ENCODE results near the gene EPOP.
"Not testable (repeated sequence)": the region's sequence is repeated elsewhere in the genome, so short reads cannot be mapped to it uniquely, and the experiment has no call there.

Gene EPOP

DNA sequence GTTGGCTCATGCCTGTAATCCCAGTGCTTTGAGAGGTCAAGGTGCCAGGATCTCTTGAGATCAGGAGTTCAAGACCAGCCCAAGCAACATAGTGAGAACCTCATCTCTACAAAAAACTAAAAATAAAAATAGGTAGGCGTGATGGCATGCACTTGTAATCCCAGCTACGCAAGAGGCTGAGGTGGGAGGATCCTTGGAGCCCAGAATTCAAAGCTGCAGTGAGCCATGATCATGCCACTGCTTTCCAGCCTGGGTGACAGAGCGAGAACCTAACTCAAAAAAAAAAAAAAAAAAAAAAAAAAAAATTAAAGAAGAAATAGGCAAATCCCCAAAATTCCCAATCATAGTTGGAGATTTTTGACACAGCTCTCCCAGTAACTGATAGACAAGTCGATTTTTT is 36.8 kb downstream of the EPOP start:
- DNase-seq: no peak

DNA sequence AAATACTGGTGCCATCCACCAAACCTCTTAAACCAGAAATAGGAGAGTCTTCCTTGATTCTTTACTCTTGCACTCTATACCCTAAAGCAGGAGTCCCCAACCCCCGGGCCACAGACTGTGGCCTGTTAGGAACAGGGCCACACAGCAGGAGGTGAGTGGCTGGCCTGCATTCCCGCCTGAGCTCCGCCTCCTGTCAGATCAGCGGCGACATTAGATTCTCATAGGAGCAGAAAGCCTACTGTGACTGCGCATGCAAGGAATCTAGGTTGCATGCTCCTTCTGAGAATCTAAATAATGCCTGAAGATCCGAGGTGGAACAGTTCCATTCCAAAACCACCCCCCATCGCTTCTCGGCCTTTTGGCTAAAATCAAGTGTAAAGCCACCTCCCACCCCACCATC is 38.7 kb downstream of the EPOP start:
- no peak for DNase-seq

DNA sequence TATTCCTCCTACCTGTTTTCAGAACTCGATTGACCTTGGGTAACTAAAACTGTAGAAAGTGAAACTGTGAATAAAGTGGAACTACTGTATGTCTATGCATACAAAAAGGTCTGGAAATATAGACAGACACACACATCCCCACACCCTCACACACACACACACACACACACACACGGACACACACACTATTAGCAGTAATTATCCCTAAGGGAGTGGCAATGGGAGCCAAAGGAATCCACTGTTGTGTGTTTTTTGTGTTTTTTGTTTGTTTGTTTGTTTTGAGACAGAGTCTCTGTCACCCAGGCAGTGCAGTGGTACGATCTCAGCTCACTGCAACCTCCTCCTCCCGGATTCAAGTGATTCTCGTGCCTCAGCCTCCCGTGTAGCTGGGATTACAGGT is 42.4 kb downstream of the EPOP start:
- no peak for DNase-seq

DNA sequence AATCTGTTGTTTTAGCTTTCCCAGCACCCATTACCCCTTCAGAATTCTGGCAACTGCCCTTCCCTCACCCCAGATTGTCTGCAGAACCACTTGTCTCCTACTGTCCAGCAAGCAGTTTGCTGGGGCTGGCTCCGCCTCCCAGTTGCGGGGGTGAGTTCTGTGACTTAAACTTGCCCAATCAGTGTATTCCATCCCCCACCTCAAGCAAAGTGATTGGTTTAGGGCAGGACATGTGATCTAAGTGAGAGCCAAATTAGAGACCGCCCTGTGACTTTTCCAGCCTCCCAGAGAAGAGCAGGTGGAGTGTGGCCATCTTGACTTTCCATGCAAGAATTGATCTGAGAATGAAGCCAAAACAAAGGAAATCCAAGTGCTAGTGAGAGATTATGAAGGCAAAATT is 46.3 kb downstream of the EPOP start:
- DNase-seq: peak in 1 of 2 experiments; percentile 16

DNA sequence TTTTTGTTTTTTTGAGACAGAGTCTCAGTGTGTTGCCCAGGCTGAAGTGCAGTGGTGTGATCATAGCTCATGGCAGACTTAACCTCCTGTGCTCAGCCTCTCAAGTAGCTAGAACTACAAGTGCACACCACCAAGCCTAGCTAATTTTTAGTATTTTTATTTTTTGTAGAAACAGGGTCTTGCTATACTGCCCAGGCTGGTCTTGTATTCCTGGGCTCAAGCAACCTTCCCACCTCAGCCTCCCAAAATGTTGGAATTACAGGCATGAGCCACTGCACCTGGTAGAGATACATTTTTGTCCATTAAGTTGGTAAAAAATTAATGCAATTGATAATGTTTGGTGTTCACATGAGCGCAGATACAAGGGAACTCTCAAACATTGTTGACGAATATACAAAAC is 46.8 kb downstream of the EPOP start:
- DNase-seq: no peak

DNA sequence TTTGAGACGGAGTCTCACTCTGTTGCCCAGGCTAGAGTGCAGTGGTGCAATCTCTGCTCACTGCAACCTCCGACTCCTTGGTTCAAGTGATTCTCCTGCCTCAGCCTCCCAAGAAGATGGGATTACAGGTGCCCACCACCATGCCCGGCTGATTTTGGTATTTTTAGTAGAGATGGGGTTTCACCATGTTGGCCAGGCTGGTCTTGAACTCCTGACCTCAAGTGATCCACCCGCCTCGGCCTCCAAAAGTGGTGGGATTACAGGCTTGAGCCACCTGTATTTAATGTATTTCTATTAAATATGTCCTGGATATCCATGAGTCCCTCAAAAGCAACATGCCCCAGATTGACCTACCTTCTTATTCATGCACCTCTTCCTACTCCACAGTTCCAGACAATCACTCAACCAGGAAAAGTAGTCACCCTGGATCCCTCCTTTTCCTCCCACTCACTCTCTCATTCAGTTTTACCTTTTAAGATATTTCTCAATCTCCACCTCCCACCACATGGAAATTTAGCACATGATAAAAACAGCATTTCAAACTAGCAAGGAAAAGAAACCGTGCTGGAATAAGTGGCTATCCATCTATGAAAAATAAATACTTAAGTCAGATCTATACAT is 48.0 kb downstream of the EPOP start:
- DNase-seq: not testable (repeated sequence)

DNA sequence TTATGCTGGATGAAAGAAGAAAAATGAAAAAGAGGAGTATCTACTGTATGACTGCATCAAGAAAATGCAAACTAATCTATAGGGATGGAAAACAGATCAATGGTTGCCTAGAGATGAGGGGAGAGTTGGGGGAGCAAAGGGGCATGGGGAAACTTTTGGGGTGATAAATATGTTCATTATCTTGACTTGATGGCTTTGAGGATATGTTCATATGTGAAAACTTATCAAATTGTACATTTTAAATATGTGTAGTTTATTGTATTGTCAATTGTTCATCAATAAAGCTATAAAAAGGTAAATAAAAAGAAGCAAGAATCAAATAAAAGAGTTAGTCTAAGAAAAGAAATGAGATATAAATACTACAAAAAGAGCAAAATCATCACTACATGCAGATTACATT is 49.3 kb downstream of the EPOP start:
- no peak for DNase-seq

DNA sequence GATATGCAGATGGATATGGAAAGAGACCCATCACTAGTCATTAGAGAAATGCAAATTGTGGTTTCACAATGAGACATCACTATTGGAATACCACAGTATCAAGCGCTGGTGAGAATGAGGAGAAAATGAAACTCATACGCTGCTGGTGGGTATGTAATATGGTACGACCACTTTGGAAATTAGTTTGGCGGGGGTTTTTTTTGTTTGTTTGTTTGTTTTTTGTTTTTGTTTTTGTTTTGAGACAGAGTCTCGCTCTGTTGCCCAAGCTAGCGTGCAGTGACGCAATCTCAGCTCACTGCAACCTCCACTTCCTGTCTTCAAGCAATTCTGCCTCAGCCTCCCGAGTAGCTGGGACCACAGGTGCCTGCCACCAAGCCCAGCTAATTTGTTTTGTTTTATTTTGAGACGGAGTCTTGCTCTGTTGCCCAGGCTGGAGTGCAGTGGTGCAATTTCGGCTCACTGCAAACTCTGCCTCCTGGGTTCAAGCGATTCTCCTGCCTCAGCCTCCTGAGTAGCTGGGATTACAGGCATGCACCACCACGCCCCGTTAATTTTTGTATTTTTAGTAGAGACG is 49.9 kb downstream of the EPOP start:
- not testable (repeated sequence) for DNase-seq

All from SW 1271 (cell line).